Stimulated activated CD4-positive, alpha-beta T cell treated with anti-CD3 and anti-CD28 coated beads, Interleukin-12 subunit alpha, Interleukin-12 subunit beta, amount 100 ng/mL, for 4 hours (primary cell): Measurements from ENCODE around the gene ADGRG1.

Experiments used
- DNase-seq: peaks from one replicate; pipeline ENCODE4 v3.0.0-alpha.2; 2020

Gene ADGRG1

GRCh38 chr16:57620335-57621231 is 7.8 kb upstream of the ADGRG1 start:
- no peak for DNase-seq

GRCh38 chr16:57621521-57622271 is 6.7 kb upstream of the ADGRG1 start:
- no peak for DNase-seq

GRCh38 chr16:57622361-57623250 is 5.8 kb upstream of the ADGRG1 start:
- DNase-seq = no peak

- no peak for DNase-seq
These were observed 5.0 kb upstream of the ADGRG1 start for GRCh38 chr16:57623251-57624043.

- no peak for DNase-seq
These were observed 4.3 kb upstream of the ADGRG1 start for GRCh38 chr16:57624044-57624688.

GRCh38 chr16:57624806-57625500 is 3.5 kb upstream of the ADGRG1 start:
- DNase-seq = no peak

- DNase-seq = no peak
These were observed 1.8 kb upstream of the ADGRG1 start for GRCh38 chr16:57626420-57627170.

GRCh38 chr16:57627184-57627871 is 1.1 kb upstream of the ADGRG1 start:
- no peak for DNase-seq

GRCh38 chr16:57628783-57629293 is 408 bp downstream of the ADGRG1 start:
- no peak for DNase-seq

- DNase-seq = no peak
These were observed 1.3 kb downstream of the ADGRG1 start for GRCh38 chr16:57629516-57630406.

- no peak for DNase-seq
These were observed 2.0 kb downstream of the ADGRG1 start for GRCh38 chr16:57630407-57630797.

- no peak for DNase-seq
These were observed 2.8 kb downstream of the ADGRG1 start for GRCh38 chr16:57630931-57631845.

GRCh38 chr16:57632568-57632967 is 4.1 kb downstream of the ADGRG1 start:
- DNase-seq = no peak

GRCh38 chr16:57633383-57634064 is 5.1 kb downstream of the ADGRG1 start:
- no peak for DNase-seq

GRCh38 chr16:57634171-57634570 is 5.7 kb downstream of the ADGRG1 start:
- no peak for DNase-seq

GRCh38 chr16:57635266-57636097 is 7.1 kb downstream of the ADGRG1 start:
- DNase-seq = no peak
